Adrenal gland (tissue), 12 donors: ENCODE results near the gene ENPP1. TPM values are rescaled to one million over a fixed set of nuclear protein-coding genes. Genes with fewer than 3 reads are reported as not detected.

ENCODE experiments used
- DNase-seq, 7 donors: peaks; one replicate each; pipeline ENCODE4 v3.0.0-alpha.2; 2019 to 2020
- H3K27ac ChIP-seq, 5 donors: fragments of 200-600 bp; sonication (generic) in 4 of 5; 1 replicate in 3 of 5; 2 replicates in 2 of 5; pipeline versions ENCODE4 v1.5.1 to v1.8.0; 2016 to 2020; ENCODE audit warnings: mild to moderate bottlenecking in 1 of 5
- H3K27me3 ChIP-seq: fragments of 200-600 bp; 2 replicates; pipeline ENCODE4 v1.8.0; 2021
- H3K36me3 ChIP-seq, 2 donors: fragments of 200-600 bp; replicated peaks in 1 of 2; 1 replicate in 1 of 2; 2 replicates in 1 of 2; pipeline versions ENCODE4 v1.5.1 to v1.8.0; 2018 to 2022
- H3K4me1 ChIP-seq, 2 donors: fragments of 200-600 bp; replicated peaks in 1 of 2; 1 replicate in 1 of 2; 2 replicates in 1 of 2; pipeline versions ENCODE4 v1.5.1 to v1.8.0; 2018 to 2021
- H3K4me3 ChIP-seq, 4 donors: fragments of 200-600 bp; sonication (generic) in 3 of 4; one replicate each; pipeline ENCODE4 v1.5.1; 2016 to 2018
- H3K9me3 ChIP-seq, 3 donors: fragments of 200-600 bp; sonication (generic) in 1 of 3; replicated peaks in 1 of 3; 1 replicate in 2 of 3; 2 replicates in 1 of 3; pipeline versions ENCODE4 v1.5.1 to v1.8.0; 2016 to 2021
- CTCF ChIP-seq, 6 experiments: fragments of 450-650 bp in 4 of 6; fragments of 200-600 bp in 2 of 6; sonication (generic) in 1 of 6; IDR thresholded peaks; 1 replicate in 5 of 6; 2 replicates in 1 of 6; pipeline versions ENCODE4 v1.5.1 to v1.8.0; 2016 to 2021; ENCODE audit warnings: antibody characterized with exemption in 6 of 6, mild to moderate bottlenecking in 2 of 6, moderate library complexity in 1 of 6
- POLR2A ChIP-seq, 2 donors: fragments of 450-650 bp; IDR thresholded peaks; one replicate each; pipeline ENCODE4 v1.6.1; 2017; ENCODE audit warnings: antibody characterized with exemption in 2 of 2, mild to moderate bottlenecking in 2 of 2, moderate library complexity in 1 of 2
- WGBS, 4 donors: extraction: QIAGEN DNeasy Blood & Tissue Kit in 2 of 4; methylation state at CpG; one replicate each; pipeline versions ENCODE4 v1.1.5 to v1.1.7; 2013 to 2017; 5-methylcytosine and 5-hydroxymethylcytosine counted together
- intact Hi-C, 2 donors: fragments of 100-400 bp; cut with DNase I; formaldehyde crosslinking; loops; one replicate each; pipeline versions ENCODE4 v1.14.1 to v1.15.0; 2022 to 2023
- polyA plus RNA-seq, 3 donors: library from polyadenylated mRNA; stranded (reverse); fragments of 200-250 nt in 2 of 3; fragments of 350-450 nt in 1 of 3; fragmentation: Illumina TruSeq in 1 of 3; extraction: RNeasy Lipid Tissue Mini Kit (QIAGEN cat#74804) in 1 of 3; gene quantifications; one replicate each; pipeline ENCODE4 v1.2.3, GENCODE V29; 2013 to 2014
- total RNA-seq, 9 donors: library from RNA; depleted of rRNA in 4 of 9; stranded (reverse); fragments of >200 nt in 4 of 9; fragments of 120-200 nt in 1 of 9; fragmentation: NEBNext Ultra II Directional in 1 of 9; extraction: Animal tissue kit (Norgen Biotek cat#: 25700) in 1 of 9; gene quantifications; one replicate each; pipeline versions ENCODE4 v1.1.0 to v1.2.4, GENCODE V29; 2013 to 2023
- donor health status: healthy with polysubstance abuse.
- donor health status: Bipolar disorder and iron deficiency.
- donor health status: DM: yes; HTN: yes; CAD: no.
- donor health status: DM: no; HTN: no; CAD: no.
- donor health status: DM: no; HTN: no; CAD: no.
- donor health status: DM: yes; HTN: yes; CAD: no.

ENPP1 gene
- total and polyA plus RNA-seq, 12 donors: 2.1 to 44.7 (median 9.5) TPM

- Histone ChIP-seq H3K27me3 (no peaks in the 10 kb centered on the region), H3K4me3 (no peak overlapping the region), H3K9me3 (no peaks in the 10 kb centered on the region), H3K27ac (no peak overlapping the region), H3K36me3 (no peaks in the 10 kb centered on the region), H3K4me1 (no peaks in the 10 kb centered on the region)
- no peak for DNase-seq
- intact Hi-C loops: loop anchor here in 1 of 2 donors (10.0 kb wide), 1 partner anchor 145 kb away; no protein-coding TSS in a partner anchor
- TF ChIP-seq POLR2A (IDR thresholded peaks at IDR 0.05): no peak
- TF ChIP-seq CTCF (IDR thresholded peaks at IDR 0.05): no peak
- 83 to 88% (median 85%) methylated on average over 15 of the region's 15 CpGs for WGBS, 4 donors
These were observed 38.3 kb upstream of the ENPP1 start for GRCh38 chr6:131769385-131770141.

- Histone ChIP-seq H3K27me3 (no peaks in the 10 kb centered on the region), H3K36me3 (no peaks in the 10 kb centered on the region), H3K4me3 (no peak overlapping the region), H3K4me1 (no peaks in the 10 kb centered on the region), H3K27ac (no peak overlapping the region), H3K9me3 (no peaks in the 10 kb centered on the region)
- 50 to 88% (median 82%) methylated on average over 1 of the region's 1 CpG for WGBS, 4 donors
- DNase-seq: no peak
- TF ChIP-seq CTCF (IDR thresholded peaks at IDR 0.05) (no peak), POLR2A (IDR thresholded peaks at IDR 0.05) (no peak)
- intact Hi-C loops: loop anchor here in 1 of 2 donors (10.0 kb wide), 1 partner anchor 144 kb away; no protein-coding TSS in a partner anchor
These were observed 37.0 kb upstream of the ENPP1 start for GRCh38 chr6:131770776-131771175.

GRCh38 chr6:131773284-131773950, 34.4 kb upstream of the ENPP1 start:
- DNase-seq: no peak
- TF ChIP-seq POLR2A (IDR thresholded peaks at IDR 0.05): no peak
- TF ChIP-seq CTCF (IDR thresholded peaks at IDR 0.05): no peak
- H3K9me3 ChIP-seq: no peaks in the 10 kb centered on the region
- WGBS, 4 donors: 42 to 53% (median 47%) methylated on average over 4 of the region's 4 CpGs
- H3K4me1 ChIP-seq: no peaks in the 10 kb centered on the region
- H3K4me3 ChIP-seq: no peak overlapping the region
- H3K27me3 ChIP-seq: no peaks in the 10 kb centered on the region
- H3K27ac ChIP-seq: peak overlapping the region in 1 of 5 donors; percentile 41
- no peaks in the 10 kb centered on the region for H3K36me3 ChIP-seq
- intact Hi-C loops: loop anchor here in 1 of 2 donors (10.0 kb wide), 1 partner anchor 141 kb away; no protein-coding TSS in a partner anchor

GRCh38 chr6:131775886-131776285, 31.9 kb upstream of the ENPP1 start:
- H3K27me3 ChIP-seq: no peaks in the 10 kb centered on the region
- H3K9me3 ChIP-seq: no peaks in the 10 kb centered on the region
- H3K4me1 ChIP-seq: no peaks in the 10 kb centered on the region
- DNase-seq: no peak
- TF ChIP-seq CTCF (IDR thresholded peaks at IDR 0.05) (no peak), POLR2A (IDR thresholded peaks at IDR 0.05) (no peak)
- WGBS, 4 donors: 77 to 98% (median 88%) methylated on average over 3 of the region's 3 CpGs
- intact Hi-C loops: loop anchor here in 1 of 2 donors (10.0 kb wide), 1 partner anchor 139 kb away; no protein-coding TSS in a partner anchor
- no peak overlapping the region for H3K27ac ChIP-seq
- no peak overlapping the region for H3K4me3 ChIP-seq
- no peaks in the 10 kb centered on the region for H3K36me3 ChIP-seq
